Sigmoid colon (tissue), 4 donors: Measurements from ENCODE around the gene STOX2.

Source experiments
- POLR2A ChIP-seq, 2 donors: fragments of 450-650 bp; IDR thresholded peaks; one replicate each; pipeline ENCODE4 v1.6.1; 2016; ENCODE audit warnings: antibody characterized with exemption in 2 of 2, mild to moderate bottlenecking in 2 of 2, moderate library complexity in 2 of 2
- POLR2AphosphoS5 ChIP-seq, 4 donors: sonication (generic); formaldehyde crosslinking; IDR thresholded peaks; one replicate each; pipeline ENCODE4 v1.6.1; 2017; ENCODE audit warnings: antibody characterized with exemption in 4 of 4
- TF ChIP-seq, protein P1 (sequence below), 4 experiments: fragments of 450-650 bp in 3 of 4; fragments of 200-600 bp in 1 of 4; IDR thresholded peaks; one replicate each; pipeline ENCODE4 v1.5.1; 2016 to 2019; ENCODE audit warnings: antibody characterized with exemption in 4 of 4, mild to moderate bottlenecking in 3 of 4, moderate library complexity in 2 of 4

DNA sequence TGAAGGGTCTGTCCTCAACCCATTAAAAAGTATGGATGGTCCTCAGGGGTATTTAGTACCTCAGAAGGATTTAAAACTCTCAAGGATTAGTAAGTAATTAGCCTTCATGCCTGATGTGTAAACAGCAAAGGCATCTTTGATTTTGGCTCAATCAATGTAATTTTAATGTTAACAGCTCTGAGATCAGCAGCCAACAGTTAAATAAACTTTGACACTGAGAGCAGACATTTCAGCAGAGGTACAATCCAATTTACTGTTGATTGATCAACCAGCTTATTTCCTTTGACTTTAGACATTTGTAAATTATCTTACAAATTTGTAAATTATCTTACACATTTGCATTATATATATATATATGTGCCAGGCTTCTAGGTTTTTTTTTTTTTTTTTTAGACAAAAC, 36.9 kb downstream of the STOX2 start:
- TF ChIP-seq POLR2A (IDR thresholded peaks at IDR 0.05): no peak
- TF ChIP-seq POLR2AphosphoS5 (IDR thresholded peaks at IDR 0.05): no peak
- TF ChIP-seq, protein P1, sequence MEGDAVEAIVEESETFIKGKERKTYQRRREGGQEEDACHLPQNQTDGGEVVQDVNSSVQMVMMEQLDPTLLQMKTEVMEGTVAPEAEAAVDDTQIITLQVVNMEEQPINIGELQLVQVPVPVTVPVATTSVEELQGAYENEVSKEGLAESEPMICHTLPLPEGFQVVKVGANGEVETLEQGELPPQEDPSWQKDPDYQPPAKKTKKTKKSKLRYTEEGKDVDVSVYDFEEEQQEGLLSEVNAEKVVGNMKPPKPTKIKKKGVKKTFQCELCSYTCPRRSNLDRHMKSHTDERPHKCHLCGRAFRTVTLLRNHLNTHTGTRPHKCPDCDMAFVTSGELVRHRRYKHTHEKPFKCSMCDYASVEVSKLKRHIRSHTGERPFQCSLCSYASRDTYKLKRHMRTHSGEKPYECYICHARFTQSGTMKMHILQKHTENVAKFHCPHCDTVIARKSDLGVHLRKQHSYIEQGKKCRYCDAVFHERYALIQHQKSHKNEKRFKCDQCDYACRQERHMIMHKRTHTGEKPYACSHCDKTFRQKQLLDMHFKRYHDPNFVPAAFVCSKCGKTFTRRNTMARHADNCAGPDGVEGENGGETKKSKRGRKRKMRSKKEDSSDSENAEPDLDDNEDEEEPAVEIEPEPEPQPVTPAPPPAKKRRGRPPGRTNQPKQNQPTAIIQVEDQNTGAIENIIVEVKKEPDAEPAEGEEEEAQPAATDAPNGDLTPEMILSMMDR (IDR thresholded peaks at IDR 0.05): no peak
